T47D (cell line): ENCODE measurements around the gene WNT7A.

ENCODE experiments used
- DNase-seq, 2 experiments: peaks; one replicate each; pipeline versions ENCODE4 v3.0.0 to v3.0.0-alpha.2; 2011 to 2012; ENCODE audit warnings: low read depth in 1 of 2, low spot score in 1 of 2
- JUND ChIP-seq: IDR thresholded peaks from 2 replicates; pipeline ENCODE4 v1.6.1; 2012; ENCODE audit warnings: low read depth
- in situ Hi-C: cut with HindIII; loops from 2 replicates; pipeline ENCODE4 v1.10.0; 2016; ENCODE audit warnings: low sequenced_read_pairs, low pct_unique_long_range_greater_than_20kb

WNT7A gene

DNA sequence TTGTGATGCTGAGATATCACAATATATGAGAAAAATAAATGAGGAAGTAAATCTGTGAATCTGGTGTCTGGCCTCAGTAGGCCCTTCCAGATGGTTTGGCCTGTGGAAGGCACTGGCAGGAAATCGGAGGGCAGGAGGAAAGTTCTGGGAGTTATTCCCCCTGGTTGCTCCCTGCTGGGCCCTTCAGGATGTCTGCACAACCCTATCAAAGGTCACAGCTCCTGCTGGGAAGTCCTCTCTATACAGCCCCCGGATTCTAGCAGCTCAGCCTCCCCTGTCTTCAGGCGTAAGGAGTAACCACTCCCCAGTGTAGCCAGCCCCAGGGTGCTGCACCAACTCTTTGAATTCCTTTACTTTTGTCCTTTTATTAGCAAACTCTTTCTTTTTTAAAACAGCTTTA, 56.2 kb downstream of the WNT7A start:
- no peak for TF ChIP-seq JUND
- no peak for DNase-seq
- in situ Hi-C loops = no loop called here

DNA sequence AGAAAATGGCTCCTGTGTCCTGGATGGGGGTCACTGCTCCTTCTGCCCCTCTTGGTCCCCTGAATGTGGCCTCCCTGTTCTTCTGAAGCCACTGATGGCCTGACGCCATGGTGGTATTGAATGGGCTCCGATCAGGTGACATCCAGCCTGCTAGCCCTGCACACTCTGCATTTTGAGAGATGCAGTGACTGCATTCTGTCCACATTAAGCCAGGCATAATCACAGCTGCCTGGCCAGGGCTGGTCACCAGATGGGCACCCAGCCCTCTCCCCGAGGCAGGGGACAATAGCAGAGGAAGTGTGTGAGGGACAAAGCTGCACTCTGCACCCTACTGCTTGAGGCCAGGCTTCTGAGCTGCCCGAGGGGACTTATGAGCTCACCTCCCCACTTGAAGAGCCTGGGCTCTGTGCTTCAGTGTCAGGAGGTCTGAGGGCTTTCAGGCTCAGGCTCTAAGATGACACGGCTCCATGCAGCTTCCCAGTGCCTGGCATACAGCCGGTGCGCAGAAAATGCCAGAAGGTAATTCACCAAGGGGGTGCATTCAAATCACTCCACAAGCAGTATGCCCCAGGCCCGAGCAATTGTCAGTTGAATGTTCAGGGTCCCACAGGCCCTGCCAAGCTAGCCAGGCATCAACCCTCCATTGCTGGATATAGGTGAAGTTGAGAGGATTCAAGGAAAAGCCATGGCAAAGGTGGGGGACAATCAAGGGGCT, 56.8 kb downstream of the WNT7A start:
- no peak for TF ChIP-seq JUND
- DNase-seq = no peak
- in situ Hi-C loops = no loop called here

DNA sequence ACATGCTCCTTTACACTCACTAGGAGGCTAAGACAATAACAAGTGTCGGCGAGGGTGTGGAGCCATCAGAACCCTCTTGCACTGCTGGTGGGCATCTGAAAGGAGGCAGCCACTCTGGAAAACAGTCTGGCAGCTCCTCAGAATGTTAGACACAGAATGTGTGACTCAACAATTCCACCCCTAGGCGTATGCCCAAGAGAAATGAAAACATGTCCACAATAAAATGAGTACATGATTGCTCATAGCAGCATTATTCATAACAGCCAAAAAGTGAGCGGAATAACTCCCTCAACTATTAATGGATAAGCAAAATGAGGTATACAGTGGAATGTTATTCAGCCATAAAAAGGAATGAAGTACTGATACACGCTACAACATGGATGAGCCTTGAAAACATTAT, 57.8 kb downstream of the WNT7A start:
- TF ChIP-seq JUND = no peak
- in situ Hi-C loops = no loop called here
- DNase-seq = no peak

DNA sequence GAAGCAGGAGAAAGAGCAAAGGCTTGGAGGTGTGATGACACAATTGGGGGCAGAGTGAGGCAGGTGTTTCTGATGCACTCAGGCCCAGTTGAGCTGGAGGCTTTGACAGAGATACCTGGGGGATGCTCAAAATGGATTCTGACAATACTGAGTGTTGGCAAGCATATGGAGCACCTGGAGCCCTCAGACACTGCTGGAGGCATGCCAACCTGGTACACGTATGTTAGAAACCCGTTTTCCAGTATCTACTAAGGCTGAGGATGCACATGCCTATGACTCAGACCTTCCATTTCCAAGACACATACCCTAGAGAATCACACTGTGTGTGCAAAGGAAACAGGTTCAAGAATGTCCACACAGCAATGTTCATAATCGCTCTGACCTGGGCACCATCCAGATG, 58.7 kb downstream of the WNT7A start:
- no peak for DNase-seq
- no peak for TF ChIP-seq JUND
- in situ Hi-C loops = no loop called here

DNA sequence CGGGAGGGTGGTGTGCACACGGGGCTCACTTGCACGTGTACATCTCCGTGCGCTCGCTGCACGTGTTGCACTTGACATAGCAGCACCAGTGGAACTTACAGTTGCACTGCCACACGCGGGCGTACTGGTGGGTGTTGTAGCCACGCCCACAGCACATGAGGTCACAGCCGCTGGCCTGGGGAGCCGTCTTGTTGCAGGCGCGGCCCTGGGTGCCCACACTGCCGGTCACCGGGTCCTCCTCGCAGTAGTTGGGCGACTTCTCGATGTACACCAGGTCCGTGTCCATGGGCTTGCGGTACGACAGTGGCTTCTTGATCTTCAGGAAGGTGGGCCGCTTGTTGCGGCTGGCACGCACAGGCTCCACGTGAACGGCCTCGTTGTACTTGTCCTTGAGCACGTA, 61.0 kb downstream of the WNT7A start:
- TF ChIP-seq JUND = no peak
- in situ Hi-C loops = no loop called here
- no peak for DNase-seq

DNA sequence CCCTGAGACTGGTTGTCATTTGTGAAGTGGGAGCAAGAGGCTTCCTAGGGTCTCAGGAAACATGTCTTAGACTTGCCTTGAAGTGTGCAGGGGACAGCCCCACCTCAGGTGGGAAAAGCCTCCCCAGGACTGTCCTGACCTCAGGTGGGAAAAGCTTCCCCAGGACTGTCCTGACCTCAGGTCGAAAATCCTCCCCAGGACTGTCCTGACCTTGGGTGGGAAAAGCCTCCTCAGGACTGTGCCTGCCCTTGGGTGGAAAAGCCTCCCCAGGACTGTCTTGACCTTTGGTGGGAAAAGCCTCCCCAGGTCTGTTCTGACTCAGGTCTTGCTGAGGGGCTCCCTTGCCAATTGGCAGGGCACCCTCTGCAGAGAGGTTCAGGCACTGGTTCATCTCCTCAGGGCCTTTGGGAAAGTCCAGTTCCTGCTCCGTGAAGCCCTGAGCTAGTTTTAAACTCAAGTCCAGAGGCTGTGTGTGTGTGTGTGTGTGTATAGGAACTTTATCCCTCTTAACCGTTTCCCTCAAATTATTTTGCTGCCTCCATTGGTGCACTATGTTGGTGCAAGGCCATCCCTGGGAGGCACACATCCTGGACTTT, 64.7 kb downstream of the WNT7A start:
- no peak for TF ChIP-seq JUND
- in situ Hi-C loops = no loop called here
- DNase-seq = no peak

DNA sequence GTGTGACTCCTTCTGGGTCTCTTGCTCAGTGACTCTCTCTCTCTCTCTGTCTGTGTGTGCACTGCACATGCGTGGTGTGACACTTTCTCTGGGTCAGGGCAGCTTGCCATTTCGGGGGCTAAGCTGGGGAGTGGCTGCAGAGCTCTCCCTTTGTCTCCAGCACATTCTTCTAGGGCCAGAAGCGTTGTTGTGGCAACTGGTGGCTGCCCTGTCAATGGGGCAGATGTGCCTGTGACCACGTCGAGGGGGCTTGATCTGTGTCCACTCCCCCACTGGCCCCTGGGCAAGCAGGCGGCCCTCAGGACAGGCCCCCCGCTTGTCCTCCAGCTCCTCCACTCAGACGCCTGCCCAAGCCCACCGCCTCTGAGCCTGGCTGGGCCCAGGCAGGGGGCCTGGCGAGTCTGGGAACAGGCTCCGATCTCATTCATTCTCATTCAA, 67.8 kb downstream of the WNT7A start:
- DNase-seq = no peak
- in situ Hi-C loops = no loop called here
- TF ChIP-seq JUND = no peak

DNA sequence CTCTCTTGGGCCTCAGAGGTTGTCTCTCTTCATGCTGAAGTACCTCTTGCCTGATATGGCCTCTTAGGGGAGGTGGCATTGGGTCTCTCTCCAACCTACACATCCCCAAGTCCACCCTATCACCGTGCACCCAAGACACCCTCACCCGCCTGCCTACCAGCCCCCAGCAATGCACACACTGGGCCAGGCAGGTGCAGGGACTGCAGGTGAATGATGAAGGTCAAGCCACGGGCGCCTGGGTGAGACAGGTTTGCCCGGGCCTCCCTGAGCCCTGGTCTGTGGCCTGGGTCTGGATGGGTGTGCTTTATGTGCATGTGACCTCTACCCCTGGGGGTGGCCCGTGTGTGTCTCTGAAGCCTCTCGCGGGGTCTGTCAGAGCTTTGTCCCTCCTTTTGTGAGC, 68.3 kb downstream of the WNT7A start:
- in situ Hi-C loops = no loop called here
- no peak for TF ChIP-seq JUND
- DNase-seq = no peak

DNA sequence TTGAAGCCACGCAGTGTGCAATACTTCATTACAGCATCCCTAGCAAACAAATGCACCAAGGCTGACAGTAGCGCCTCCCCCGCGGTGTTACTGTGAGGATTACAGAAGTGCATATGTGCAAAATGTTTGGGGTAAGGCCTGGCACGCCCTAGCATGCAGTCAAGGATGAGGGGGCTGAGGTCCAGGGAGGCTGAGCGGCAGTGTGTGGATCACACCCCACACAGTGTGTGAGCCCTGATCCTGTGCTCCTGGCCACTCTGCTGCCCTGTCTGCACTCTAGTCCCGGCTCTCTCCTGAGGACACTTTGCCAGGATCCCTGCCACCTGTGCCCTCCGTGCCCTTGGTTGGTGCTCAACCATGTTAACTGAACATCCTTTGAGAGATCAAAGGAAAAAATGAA, 71.3 kb downstream of the WNT7A start:
- in situ Hi-C loops = no loop called here

DNA sequence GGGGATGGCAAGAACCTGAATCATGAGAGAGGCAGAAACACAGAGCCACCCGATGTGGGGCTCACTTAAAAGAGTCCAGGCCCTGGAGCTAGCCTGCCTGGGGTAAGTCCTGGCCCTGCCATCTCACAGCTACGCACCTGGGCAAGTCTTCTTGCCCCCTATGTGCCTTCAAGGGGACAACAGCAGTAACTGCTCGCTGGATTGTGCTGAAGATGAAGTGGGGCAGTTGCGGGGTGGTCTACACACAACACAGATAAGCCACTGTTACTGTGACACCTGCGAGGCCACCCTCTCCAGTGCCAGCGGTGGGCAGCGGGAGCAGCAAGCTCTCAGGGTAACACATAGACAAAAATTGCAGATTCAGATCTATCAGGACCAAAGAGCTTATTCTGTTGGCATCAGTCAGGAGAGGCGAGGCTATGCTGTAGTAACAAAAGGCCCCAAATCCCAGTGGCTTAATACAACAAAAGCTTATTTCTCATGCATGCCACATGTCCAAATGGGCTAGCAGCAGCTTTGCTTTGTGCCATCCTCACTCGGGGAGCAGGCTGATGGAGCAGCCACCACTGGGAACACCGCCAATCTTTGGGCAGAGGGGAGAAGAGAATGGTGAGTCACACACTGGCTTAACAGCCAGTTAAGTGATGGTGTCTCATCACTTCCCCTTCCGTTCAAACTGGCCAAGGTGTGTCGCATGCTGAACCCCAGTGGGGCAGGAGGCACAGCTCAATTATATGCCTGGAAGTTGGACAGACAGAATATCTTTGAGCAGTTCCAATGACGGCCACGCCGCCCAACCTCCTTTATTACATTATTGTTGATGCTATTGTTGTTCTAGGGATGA, 78.3 kb downstream of the WNT7A start:
- in situ Hi-C loops = no loop called here
- DNase-seq = no peak
- no peak for TF ChIP-seq JUND

More for the DNA sequence above, 71.3 kb downstream of the WNT7A start:
- no peak for DNase-seq
- no peak for TF ChIP-seq JUND

DNA sequence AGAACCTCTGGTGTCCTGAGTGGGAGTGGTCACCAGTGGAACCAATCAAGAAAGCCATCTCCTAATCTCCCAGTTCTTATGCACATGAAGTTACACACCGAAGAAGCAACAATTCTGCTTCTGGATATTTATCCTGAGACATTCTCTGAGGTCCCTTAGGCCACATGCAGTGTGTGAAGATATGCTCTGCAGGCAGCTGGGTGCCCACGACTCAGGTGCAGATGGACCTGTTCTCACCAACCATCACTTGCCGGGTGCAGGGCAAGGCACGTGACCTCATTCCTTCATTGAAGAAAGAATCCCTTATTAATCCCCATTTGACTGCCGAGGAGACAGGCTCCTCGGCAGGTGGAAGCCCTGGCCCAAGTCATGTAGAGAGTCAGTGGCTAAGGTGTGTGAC, 79.8 kb downstream of the WNT7A start:
- TF ChIP-seq JUND = no peak
- no peak for DNase-seq
- in situ Hi-C loops = no loop called here

DNA sequence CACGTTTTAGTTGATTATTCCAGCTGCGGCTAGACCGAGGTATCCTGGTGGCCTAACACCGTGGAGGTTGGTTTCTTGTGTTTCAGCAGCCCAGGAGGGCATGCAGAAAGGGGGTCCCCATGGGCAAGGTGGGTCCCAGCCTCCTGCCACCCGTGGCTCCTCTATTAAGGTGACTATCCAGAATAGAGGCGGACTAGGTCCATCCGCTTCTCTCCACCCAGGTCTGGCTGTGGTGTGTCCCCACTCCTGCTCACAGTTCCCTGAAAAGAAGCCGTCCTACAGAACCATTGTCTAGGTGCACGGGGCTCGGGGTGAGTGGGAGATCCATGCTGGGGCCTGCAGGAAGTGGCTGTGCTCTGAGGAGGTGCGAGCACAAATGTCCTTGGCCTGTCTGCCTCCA, 81.5 kb downstream of the WNT7A start:
- in situ Hi-C loops = no loop called here
- TF ChIP-seq JUND = no peak
- no peak for DNase-seq
